ENCODE measurements around the gene TRAPPC14. TPM values are rescaled to one million over a fixed set of nuclear protein-coding genes. Genes with fewer than 3 reads are reported as not detected.

TRAPPC14 gene
- total and polyA plus RNA-seq, 9 of the 15 experiments (the other 6 are each of a cell fraction or from before 2014, with no cell fraction given) = 0.42 to 45.9 (median 18.2) TPM

- TF ChIP-seq ZNF384 (IDR thresholded peaks at IDR 0.05; ENCODE audit: low read depth, low read length) (no peak), ZNF668 (CRISPR knock-in tag; IDR thresholded peaks at IDR 0.05) (no peak), RFX5 (IDR thresholded peaks at IDR 0.05; ENCODE audit: low read depth, low read length) (no peak), THRB (CRISPR knock-in tag; conservative IDR thresholded peaks at IDR 0.05) (no peak), BRD4 (IDR thresholded peaks at IDR 0.05) (no peak), ZNF146 (CRISPR knock-in tag; IDR thresholded peaks at IDR 0.05; ENCODE audit: unreplicated experiment) (no peak), SUPT5H (IDR thresholded peaks at IDR 0.05) (no peak), CBX5 (IDR thresholded peaks at IDR 0.05; ENCODE audit: borderline replicate concordance, low read depth) (no peak), SMAD2 (IDR thresholded peaks at IDR 0.05; ENCODE audit: low read depth, low read length) (no peak), MXD1 (CRISPR knock-in tag; IDR thresholded peaks at IDR 0.05; ENCODE audit: borderline replicate concordance, poor library complexity, severe bottlenecking) (no peak), TAF9B (IDR thresholded peaks at IDR 0.05; ENCODE audit: partially characterized antibody) (no peak), SMARCA5 (IDR thresholded peaks at IDR 0.05) (0 out of 2 replicates have a peak, but pooled peaks have one; percentile 62), HMG20B (CRISPR knock-in tag; IDR thresholded peaks at IDR 0.05) (no peak), ZNF3 (CRISPR knock-in tag; IDR thresholded peaks at IDR 0.05) (no peak), RHOXF2B (CRISPR knock-in tag; conservative IDR thresholded peaks at IDR 0.05) (no peak), ZMIZ1 (IDR thresholded peaks at IDR 0.05; ENCODE audit: low read depth in 2 of 2, low read length in 2 of 2) (no peak), SP2 (IDR thresholded peaks at IDR 0.05; ENCODE audit: extremely low read depth, low read depth, low read length, poor library complexity, severe bottlenecking) (no peak), CREB3L1 (IDR thresholded peaks at IDR 0.05; ENCODE audit: borderline replicate concordance, low read depth) (no peak), CAMTA2 (CRISPR knock-in tag; conservative IDR thresholded peaks at IDR 0.05) (no peak), STAT6 (CRISPR knock-in tag; IDR thresholded peaks at IDR 0.05) (no peak)
Observed at GRCh38 chr7:100190048-100190711, 31.7 kb upstream of the TRAPPC14 start (continued).
